Fibroblast of lung (primary cell): ENCODE results near the gene MEDAG. TPM values are rescaled to one million over a fixed set of nuclear protein-coding genes. Genes with fewer than 3 reads are reported as not detected.

Source experiments
- DNase-seq, 2 donors: peaks; one replicate each; pipeline versions ENCODE4 v3.0.0 to v3.0.0-alpha.2; 2010; ENCODE audit warnings: low read depth in 2 of 2
- H2AFZ ChIP-seq: 2 replicates; pipeline ENCODE4 v1.5.1; 2012; ENCODE audit warnings: low read length, control low read depth, inconsistent platforms
- H3K27ac ChIP-seq: 2 replicates; pipeline ENCODE4 v1.5.1; 2011; ENCODE audit warnings: low read length, control low read depth; ENCODE audit not compliant: insufficient read depth
- H3K27me3 ChIP-seq: 2 replicates; pipeline ENCODE4 v1.5.1; 2011; ENCODE audit warnings: mild to moderate bottlenecking, low read length; ENCODE audit not compliant: control insufficient read depth, insufficient read depth
- H3K36me3 ChIP-seq: 2 replicates; pipeline ENCODE4 v1.5.1; 2011; ENCODE audit warnings: low read length; ENCODE audit not compliant: control insufficient read depth, insufficient read depth
- H3K4me1 ChIP-seq: 2 replicates; pipeline ENCODE4 v1.5.1; 2011; ENCODE audit warnings: low read length; ENCODE audit not compliant: control insufficient read depth, insufficient read depth; ENCODE audit errors: extremely low read depth
- H3K4me2 ChIP-seq: 2 replicates; pipeline ENCODE4 v1.5.1; 2011; ENCODE audit warnings: low read length, control low read depth; ENCODE audit not compliant: insufficient read depth; ENCODE audit errors: extremely low read depth
- H3K4me3 ChIP-seq, 4 experiments: fragments of 200-600 bp in 1 of 4; sonication (generic) in 1 of 4; replicated peaks in 1 of 4; 2 replicates each; pipeline ENCODE4 v1.5.1; 2011 to 2016; ENCODE audit warnings: low read length in 4 of 4, low read depth in 3 of 4, mild to moderate bottlenecking in 3 of 4, control low read depth in 2 of 4, inconsistent platforms in 1 of 4, mixed read lengths in 1 of 4; ENCODE audit not compliant: insufficient read depth in 1 of 4; ENCODE audit errors: control extremely low read depth in 1 of 4
- H3K79me2 ChIP-seq: 2 replicates; pipeline ENCODE4 v1.5.1; 2012; ENCODE audit warnings: mild to moderate bottlenecking, low read length, inconsistent platforms; ENCODE audit not compliant: control insufficient read depth, insufficient read depth
- H3K9ac ChIP-seq: 2 replicates; pipeline ENCODE4 v1.5.1; 2011; ENCODE audit warnings: mild to moderate bottlenecking, low read length, control low read depth; ENCODE audit not compliant: insufficient read depth
- H3K9me3 ChIP-seq: 2 replicates; pipeline ENCODE4 v1.5.1; 2012; ENCODE audit warnings: low read depth, low read length; ENCODE audit not compliant: control insufficient read depth, insufficient read depth
- H4K20me1 ChIP-seq: 2 replicates; pipeline ENCODE4 v1.5.1; 2011; ENCODE audit warnings: low read length; ENCODE audit not compliant: control insufficient read depth, insufficient read depth; ENCODE audit errors: extremely low read depth
- CTCF ChIP-seq, 2 donors: IDR thresholded peaks in 1 of 2; conservative IDR thresholded peaks in 1 of 2; 1 replicate in 1 of 2; 2 replicates in 1 of 2; pipeline ENCODE4 v1.5.1; 2011 to 2012; ENCODE audit warnings: low read length in 2 of 2, control low read depth in 1 of 2, inconsistent platforms in 1 of 2, low read depth in 1 of 2, mild to moderate bottlenecking in 1 of 2
- EZH2 ChIP-seq: IDR thresholded peaks from 2 replicates; pipeline ENCODE4 v1.5.1; 2012; ENCODE audit warnings: low read length, control low read depth, mild to moderate bottlenecking; ENCODE audit errors: missing control alignments
- polyA plus RNA-seq, 2 donors: library from polyadenylated mRNA; depleted of rRNA in 1 of 2; stranded (reverse) in 1 of 2; unstranded in 1 of 2; fragments of >200 nt; gene quantifications; 2 replicates each; pipeline ENCODE4 v1.2.1, GENCODE V29; 2011 to 2012; ENCODE audit warnings: missing spikeins in 1 of 2
- total RNA-seq: library from RNA; depleted of rRNA; stranded (reverse); fragments of >200 nt; gene quantifications from 2 replicates; pipeline ENCODE4 v1.2.1, GENCODE V29; 2014

The MEDAG gene
- total and polyA plus RNA-seq, 2 donors (not counting 1 experiment from before 2014, with no cell fraction given) = 11.2 to 99.8 TPM

- DNase-seq = no peak
- Histone ChIP-seq H3K9ac (no peak overlapping the region), H3K4me3 (no peak overlapping the region), H2AFZ (no peak overlapping the region), H3K36me3 (no peaks in the 10 kb centered on the region), H3K27ac (no peak overlapping the region), H3K79me2 (no peaks in the 10 kb centered on the region), H3K4me2 (no peak overlapping the region), H3K9me3 (no peaks in the 10 kb centered on the region), H3K4me1 (no peaks in the 10 kb centered on the region), H3K27me3 (peaks cover 13% of the 10 kb centered on the region), H4K20me1 (no peaks in the 10 kb centered on the region)
- TF ChIP-seq EZH2 (no peak), CTCF (conservative IDR thresholded peaks at IDR 0.05 in 1 of 2, IDR thresholded peaks at IDR 0.05 in 1 of 2; ENCODE audit: low read depth in 1 of 2, low read length in 2 of 2) (no peak)
Observed at GRCh38 chr13:30936971-30937370, 30.9 kb downstream of the MEDAG start.

GRCh38 chr13:30943881-30944280 is 37.8 kb downstream of the MEDAG start:
- Histone ChIP-seq H3K4me2 (no peak overlapping the region), H3K9ac (no peak overlapping the region), H4K20me1 (no peaks in the 10 kb centered on the region), H3K4me1 (no peaks in the 10 kb centered on the region), H3K27ac (no peak overlapping the region), H3K36me3 (no peaks in the 10 kb centered on the region), H3K27me3 (no peaks in the 10 kb centered on the region), H3K9me3 (no peaks in the 10 kb centered on the region), H3K79me2 (no peaks in the 10 kb centered on the region), H2AFZ (no peak overlapping the region), H3K4me3 (no peak overlapping the region)
- peak in 1 of 2 donors; percentile 28 for DNase-seq
- TF ChIP-seq CTCF (conservative IDR thresholded peaks at IDR 0.05 in 1 of 2, IDR thresholded peaks at IDR 0.05 in 1 of 2; ENCODE audit: low read depth in 1 of 2, low read length in 2 of 2) (no peak), EZH2 (no peak)

- H3K9me3 ChIP-seq = no peaks in the 10 kb centered on the region
- TF ChIP-seq EZH2 (no peak), CTCF (conservative IDR thresholded peaks at IDR 0.05 in 1 of 2, IDR thresholded peaks at IDR 0.05 in 1 of 2; ENCODE audit: low read depth in 1 of 2, low read length in 2 of 2) (no peak)
- H3K79me2 ChIP-seq = no peaks in the 10 kb centered on the region
- no peak overlapping the region for H2AFZ ChIP-seq
- no peaks in the 10 kb centered on the region for H3K4me1 ChIP-seq
- no peak overlapping the region for H3K4me3 ChIP-seq
- H3K4me2 ChIP-seq = no peak overlapping the region
- no peak for DNase-seq
- H3K27ac ChIP-seq = no peak overlapping the region
- H4K20me1 ChIP-seq = no peaks in the 10 kb centered on the region
- H3K36me3 ChIP-seq = no peaks in the 10 kb centered on the region
- H3K27me3 ChIP-seq = peaks cover 16% of the 10 kb centered on the region
- H3K9ac ChIP-seq = no peak overlapping the region
Observed at GRCh38 chr13:30957258-30957943, 51.3 kb downstream of the MEDAG start.
